H1 (cell line): ENCODE results near the gene MPIG6B. TPM values are rescaled to one million over a fixed set of nuclear protein-coding genes. Genes with fewer than 3 reads are reported as not detected.

ENCODE experiments used
- CTCF ChIA-PET: fragments of 300-600 bp; sonication (Branson Sonifier 250); formaldehyde crosslinking; loops from one replicate; lab custom pipeline; 2021; ENCODE audit not compliant: partially characterized antibody; lab: Charles Lee
- POLR2A ChIA-PET: fragments of 300-600 bp; sonication (Branson Sonifier 250); formaldehyde crosslinking; loops from one replicate; lab custom pipeline; 2021; ENCODE audit warnings: inconsistent platforms; ENCODE audit not compliant: partially characterized antibody; lab: Charles Lee
- DNase-seq, 2 experiments: peaks; one replicate each; pipeline versions ENCODE4 v3.0.0 to v3.0.0-alpha.2; 2010 to 2022; ENCODE audit warnings: low spot score in 2 of 2, low read depth in 1 of 2, mixed read lengths in 1 of 2
- FAIRE-seq: peaks from 2 replicates; lab custom pipeline; 2011; peaks lifted over from hg19 to GRCh38; lab: Jason Lieb, UNC
- H2AFZ ChIP-seq: 2 replicates; pipeline ENCODE4 v1.8.1; 2012; ENCODE audit warnings: low read length, inconsistent platforms
- H2AK5ac ChIP-seq: 2 replicates; pipeline ENCODE4 v1.6.1; 2013; ENCODE audit warnings: low read depth, low read length
- H2BK120ac ChIP-seq: replicated peaks from 2 replicates; pipeline ENCODE3; 2013; ENCODE audit warnings: low read depth, low read length, inconsistent platforms
- H2BK12ac ChIP-seq: 2 replicates; pipeline ENCODE4 v1.6.1; 2013; ENCODE audit warnings: low read depth, low read length
- H2BK15ac ChIP-seq: 2 replicates; pipeline ENCODE4 v1.6.1; 2013; ENCODE audit warnings: low read length
- H2BK20ac ChIP-seq: 2 replicates; pipeline ENCODE4 v1.6.1; 2013; ENCODE audit warnings: low read length
- H2BK5ac ChIP-seq: 2 replicates; pipeline ENCODE4 v1.6.1; 2013; ENCODE audit warnings: low read depth, low read length
- H3K14ac ChIP-seq: 2 replicates; pipeline ENCODE4 v1.6.1; 2013; ENCODE audit warnings: inconsistent platforms; ENCODE audit not compliant: insufficient read length
- H3K18ac ChIP-seq: 2 replicates; pipeline ENCODE4 v1.6.1; 2013; ENCODE audit warnings: low read length; ENCODE audit errors: extremely low read depth
- H3K23ac ChIP-seq: 2 replicates; pipeline ENCODE4 v1.6.1; 2013; ENCODE audit warnings: inconsistent platforms; ENCODE audit not compliant: insufficient read length
- H3K23me2 ChIP-seq: 2 replicates; pipeline ENCODE4 v1.6.1; 2013; ENCODE audit warnings: low read depth, low read length
- H3K27ac ChIP-seq: 2 replicates; pipeline ENCODE4 v1.6.1; 2011; ENCODE audit warnings: low read depth, low read length, inconsistent platforms
- H3K27me3 ChIP-seq, 4 experiments: replicated peaks in 1 of 4; 1 replicate in 1 of 4; 2 replicates in 3 of 4; pipeline versions ENCODE4 v1.6.1 to v1.8.1; 2011 to 2013; ENCODE audit warnings: low read length in 3 of 4, mild to moderate bottlenecking in 3 of 4, inconsistent platforms in 2 of 4, mixed read lengths in 2 of 4, moderate library complexity in 1 of 4; ENCODE audit not compliant: control insufficient read depth in 3 of 4, insufficient read depth in 3 of 4; ENCODE audit errors: extremely low read depth in 1 of 4
- H3K36me3 ChIP-seq, 4 experiments: 2 replicates each; pipeline versions ENCODE4 v1.6.1 to v1.8.1; 2011 to 2013; ENCODE audit warnings: mild to moderate bottlenecking in 4 of 4, low read length in 3 of 4, moderate library complexity in 2 of 4, control low read depth in 1 of 4, inconsistent platforms in 1 of 4; ENCODE audit not compliant: insufficient read depth in 4 of 4, control insufficient read depth in 2 of 4
- H3K4ac ChIP-seq: replicated peaks from 2 replicates; pipeline ENCODE3; 2013; ENCODE audit warnings: low read length, low read depth, mixed read lengths, inconsistent platforms; ENCODE audit not compliant: insufficient read length
- H3K4me1 ChIP-seq, 4 experiments: replicated peaks in 1 of 4; 1 replicate in 1 of 4; 2 replicates in 3 of 4; pipeline versions ENCODE4 v1.6.1 to v1.8.1; 2011 to 2013; ENCODE audit warnings: low read length in 3 of 4, inconsistent platforms in 2 of 4, mixed read lengths in 1 of 4; ENCODE audit not compliant: insufficient read depth in 4 of 4, control insufficient read depth in 3 of 4
- H3K4me2 ChIP-seq, 2 experiments: 2 replicates each; pipeline versions ENCODE4 v1.6.1 to v1.8.1; 2011 to 2013; ENCODE audit warnings: low read depth in 2 of 2, low read length in 2 of 2, control low read depth in 1 of 2, inconsistent platforms in 1 of 2, mild to moderate bottlenecking in 1 of 2; ENCODE audit not compliant: insufficient read depth in 1 of 2
- H3K4me3 ChIP-seq, 4 experiments: fragments of 200-600, 300-600 bp in 1 of 4; sonication (generic), shearing (Covaris generic), sonication (Bioruptor Twin) in 1 of 4; 2 replicates each; pipeline versions ENCODE4 v1.5.1 to v1.8.1; 2011 to 2016; ENCODE audit warnings: low read length in 4 of 4, low read depth in 3 of 4, control low read depth in 2 of 4, inconsistent platforms in 2 of 4, mild to moderate bottlenecking in 2 of 4, mixed read lengths in 1 of 4, moderate library complexity in 1 of 4; ENCODE audit not compliant: insufficient read depth in 2 of 4; ENCODE audit errors: extremely low read depth in 1 of 4
- H3K56ac ChIP-seq: replicated peaks from 2 replicates; pipeline ENCODE3; 2013; ENCODE audit warnings: low read depth, mild to moderate bottlenecking, mixed read lengths, low read length, inconsistent platforms; ENCODE audit not compliant: insufficient read length
- H3K79me1 ChIP-seq: 2 replicates; pipeline ENCODE4 v1.6.1; 2013; ENCODE audit warnings: low read depth, low read length, control low read depth
- H3K79me2 ChIP-seq, 2 experiments: 2 replicates each; pipeline versions ENCODE4 v1.6.1 to v1.8.1; 2012 to 2013; ENCODE audit warnings: low read length in 2 of 2, mild to moderate bottlenecking in 2 of 2, inconsistent platforms in 1 of 2; ENCODE audit not compliant: insufficient read depth in 2 of 2, control insufficient read depth in 1 of 2
- H3K9ac ChIP-seq, 4 experiments: replicated peaks in 1 of 4; 1 replicate in 1 of 4; 2 replicates in 3 of 4; pipeline versions ENCODE4 v1.6.1 to v1.8.1; 2011 to 2013; ENCODE audit warnings: low read depth in 3 of 4, low read length in 3 of 4, control low read depth in 2 of 4, mild to moderate bottlenecking in 2 of 4, moderate library complexity in 2 of 4, inconsistent platforms in 1 of 4; ENCODE audit errors: extremely low read depth in 1 of 4
- H3K9me3 ChIP-seq, 2 experiments: 2 replicates each; pipeline versions ENCODE4 v1.6.1 to v1.8.1; 2012 to 2013; ENCODE audit warnings: mild to moderate bottlenecking in 2 of 2, moderate library complexity in 2 of 2, control low read depth in 1 of 2, inconsistent platforms in 1 of 2, low read depth in 1 of 2, low read length in 1 of 2, mixed read lengths in 1 of 2; ENCODE audit not compliant: insufficient read depth in 2 of 2
- H4K20me1 ChIP-seq, 2 experiments: replicated peaks in 1 of 2; 2 replicates each; pipeline versions ENCODE3 to v1.8.1; 2011 to 2013; ENCODE audit warnings: inconsistent platforms in 2 of 2, low read length in 2 of 2, mild to moderate bottlenecking in 1 of 2; ENCODE audit not compliant: insufficient read depth in 2 of 2, control insufficient read depth in 1 of 2
- H4K5ac ChIP-seq: 2 replicates; pipeline ENCODE4 v1.6.1; 2013; ENCODE audit warnings: low read length, low read depth, mixed read lengths, inconsistent platforms; ENCODE audit not compliant: insufficient read length
- H4K8ac ChIP-seq: 2 replicates; pipeline ENCODE4 v1.8.0; 2013; ENCODE audit warnings: mild to moderate bottlenecking, moderate library complexity, low read length, inconsistent platforms; ENCODE audit not compliant: insufficient read depth; ENCODE audit errors: extremely low read depth
- H4K91ac ChIP-seq: replicated peaks from 2 replicates; pipeline ENCODE3; 2013; ENCODE audit warnings: low read length, mixed read lengths, inconsistent platforms; ENCODE audit not compliant: insufficient read length
- WGBS, 2 experiments: shearing (Covaris generic) in 1 of 2; methylation state at CpG; one replicate each; pipeline versions ENCODE4 v1.1.6 to v1.1.7; 2013 to 2015; ENCODE audit warnings: low lambda C conversion rate in 2 of 2, mixed read lengths in 2 of 2, inconsistent platforms in 1 of 2, low coverage in 1 of 2, missing lambda C conversion rate in 1 of 2; ENCODE audit not compliant: insufficient replicate concordance in 2 of 2, insufficient coverage in 1 of 2, insufficient read length in 1 of 2; ENCODE audit errors: extremely low coverage in 1 of 2, missing lambda C conversion rate in 1 of 2; 5-methylcytosine and 5-hydroxymethylcytosine counted together
- polyA plus RNA-seq, 7 experiments: library from polyadenylated mRNA; depleted of rRNA in 3 of 7; stranded (reverse) in 5 of 7; unstranded in 2 of 7; fragments of >200 nt in 5 of 7; fragments of 200-250 nt in 2 of 7; gene quantifications; 1 replicate in 5 of 7; 2 replicates in 1 of 7; 4 replicates in 1 of 7; pipeline versions ENCODE4 v1.2.1 to v1.2.3, GENCODE V29; 2011 to 2013; ENCODE audit warnings: missing spikeins in 2 of 7, mixed read lengths in 2 of 7
- total RNA-seq: library from RNA; stranded (reverse); fragmentation: NEBNext Ultra II Directional; extraction: Animal tissue kit (Norgen Biotek cat#: 25700); gene quantifications from 2 replicates; pipeline ENCODE4 v1.2.1, GENCODE V29; 2021

MPIG6B gene
- total and polyA plus RNA-seq, 2 of the 8 experiments (the other 6 are each of a cell fraction or from before 2014, with no cell fraction given) = 0.18 TPM; not detected in 1

- H3K4me2 ChIP-seq = no peak overlapping the region
- no peak overlapping the region for H2BK15ac ChIP-seq
- H3K56ac ChIP-seq = no peak overlapping the region
- H3K14ac ChIP-seq = no peak overlapping the region
- H2BK20ac ChIP-seq = no peak overlapping the region
- H3K23me2 ChIP-seq = peaks cover 2% of the 10 kb centered on the region; the same call in 1 of the 2 replicates
- H3K27me3 ChIP-seq = no peaks in the 10 kb centered on the region
- peaks cover under 1 to 22% (median 19%) of the 10 kb centered on the region in 4 experiments; a peak in 7 of 8 replicates for H3K36me3 ChIP-seq
- DNase-seq = no peak
- no peak overlapping the region for H3K4ac ChIP-seq
- H3K23ac ChIP-seq = no peak overlapping the region
- H3K4me1 ChIP-seq = peaks cover 2 to 13% (median 7%) of the 10 kb centered on the region in 4 experiments
- no peak overlapping the region for H3K18ac ChIP-seq
- no peaks in the 10 kb centered on the region for H3K79me2 ChIP-seq
- H2AFZ ChIP-seq = no peak overlapping the region
- H3K9me3 ChIP-seq = no peaks in the 10 kb centered on the region
- no peak overlapping the region for H3K27ac ChIP-seq
- H4K5ac ChIP-seq = no peak overlapping the region
- ChIA-PET POLR2A (interaction anchor here (1.0 to 7.2 kb wide), 5 partner anchors 11 to 100 kb away, joined by 3 to 73 read pairs (median 3); partner anchors contain the start of genes CLIC1, HSPA1B and MSH5), CTCF (interaction anchor here (0.9 to 8.9 kb wide), 9 partner anchors 10 to 103 kb away, joined by 3 to 89 read pairs (median 3); partner anchors contain the start of genes LY6G6D and MSH5)
- 87% methylated on average over 7 of the region's 7 CpGs; no CpG with 5 or more reads in 1 of the 2 experiments for WGBS, 2 experiments
- H3K4me3 ChIP-seq = no peak overlapping the region
- H4K8ac ChIP-seq = no peak overlapping the region
- H2BK5ac ChIP-seq = no peak overlapping the region
- H4K91ac ChIP-seq = no peak overlapping the region
- H4K20me1 ChIP-seq = peaks cover 0 to 1% of the 10 kb centered on the region in 2 experiments
- no peak overlapping the region for H2BK120ac ChIP-seq
- no peak for FAIRE-seq
- H2BK12ac ChIP-seq = no peak overlapping the region
- H2AK5ac ChIP-seq = no peak overlapping the region
- 0 out of 2 replicates have a peak, but pooled peaks cover 3% of the 10 kb centered on the region for H3K79me1 ChIP-seq
- no peak overlapping the region for H3K9ac ChIP-seq
Observed at GRCh38 chr6:31727034-31727716, 4.0 kb downstream of the MPIG6B start.
